GM19328 (cell line): ENCODE measurements around the gene TTC22.

Experiments used
- ATAC-seq: cut with Tn5 transposase; IDR thresholded peaks from one replicate; pipeline ENCODE4 v1.9.1; 2021; ENCODE audit warnings: mild to moderate bottlenecking, moderate library complexity; ENCODE audit not compliant: unreplicated experiment

TTC22 gene

GRCh38 chr1:54800899-54801759 lies at the start of gene TTC22:
Gene TTC22, minus strand, starts transcription at chr1:54801323. Its CDS starts 160 bp downstream, at chr1:54801163.
- peak; percentile 77 for ATAC-seq

- ATAC-seq: no peak
Observed at GRCh38 chr1:54850737-54851136, 49.6 kb upstream of the TTC22 start.

GRCh38 chr1:54850069-54850730 lies 49.1 kb upstream of the TTC22 start:
- ATAC-seq: no peak

GRCh38 chr1:54849219-54850068 lies 48.3 kb upstream of the TTC22 start:
- ATAC-seq: no peak

- ATAC-seq: no peak
Observed at GRCh38 chr1:54848134-54848948, 47.2 kb upstream of the TTC22 start.

GRCh38 chr1:54846716-54847284 lies 45.7 kb upstream of the TTC22 start:
- no peak for ATAC-seq

GRCh38 chr1:54846301-54846700 lies 45.2 kb upstream of the TTC22 start:
- no peak for ATAC-seq

GRCh38 chr1:54845772-54846171 lies 44.6 kb upstream of the TTC22 start:
- no peak for ATAC-seq

GRCh38 chr1:54844564-54844963 lies 43.4 kb upstream of the TTC22 start:
- no peak for ATAC-seq

- ATAC-seq: no peak
Observed at GRCh38 chr1:54843449-54843848, 42.3 kb upstream of the TTC22 start.

GRCh38 chr1:54842963-54843362 lies 41.8 kb upstream of the TTC22 start:
- ATAC-seq: no peak

GRCh38 chr1:54842206-54842915 lies 41.2 kb upstream of the TTC22 start:
- ATAC-seq: no peak

GRCh38 chr1:54839824-54840223 lies 38.7 kb upstream of the TTC22 start:
- ATAC-seq: no peak

GRCh38 chr1:54838565-54839180 lies 37.5 kb upstream of the TTC22 start:
- ATAC-seq: no peak

- no peak for ATAC-seq
Observed at GRCh38 chr1:54837002-54837853, 36.1 kb upstream of the TTC22 start.

- no peak for ATAC-seq
Observed at GRCh38 chr1:54836594-54836993, 35.5 kb upstream of the TTC22 start.

- ATAC-seq: no peak
Observed at GRCh38 chr1:54835970-54836369, 34.8 kb upstream of the TTC22 start.
